ENCODE measurements around the gene SSNA1. TPM values are rescaled to one million over a fixed set of nuclear protein-coding genes. Genes with fewer than 3 reads are reported as not detected.
A peak's percentile ranks its signal among the peaks of the same experiment; 100 is the strongest.
"Not testable (repeated sequence)": the region's sequence is repeated elsewhere in the genome, so short reads cannot be mapped to it uniquely, and the experiment has no call there.

The SSNA1 gene
- total RNA-seq, 1 donor from 2014 or later: 128 TPM

- DNase-seq: no peak
These were observed 45.7 kb downstream of the SSNA1 start for GRCh38 chr9:137234055-137234697.

- DNase-seq: no peak
These were observed 46.4 kb downstream of the SSNA1 start for GRCh38 chr9:137234758-137235423.

GRCh38 chr9:137235424-137236237 is 47.2 kb downstream of the SSNA1 start:
- DNase-seq: no peak

GRCh38 chr9:137236238-137236935 is 47.9 kb downstream of the SSNA1 start:
- peak; percentile 90 for DNase-seq

GRCh38 chr9:137236936-137237421 is 48.5 kb downstream of the SSNA1 start:
- DNase-seq: no peak

- no peak for DNase-seq
These were observed 49.6 kb downstream of the SSNA1 start for GRCh38 chr9:137237759-137238726.

- DNase-seq: not testable (repeated sequence)
These were observed 51.2 kb downstream of the SSNA1 start for GRCh38 chr9:137239541-137240200.

Other genes starting within 250 kb of the SSNA1 start
- 255 and 270 TPM in 2 replicates for gene FBXW5, start 243.9 kb upstream of the SSNA1 start, total RNA-seq
- 1.7 TPM in 1 of 2 replicates, not detected in the other for gene C8G, start 243.4 kb upstream of the SSNA1 start, total RNA-seq
- not detected in 2 replicates for gene LCN12, start 236.4 kb upstream of the SSNA1 start, total RNA-seq
- 0.17 and 0.60 TPM in 2 replicates for gene PTGDS, start 211.2 kb upstream of the SSNA1 start, total RNA-seq
- gene LCNL1, start 205.7 kb upstream of the SSNA1 start, total RNA-seq: not detected in 2 replicates
- gene PAXX, start 196.3 kb upstream of the SSNA1 start, total RNA-seq: 13.5 and 17.9 TPM in 2 replicates
- 0.09 TPM in 1 of 2 replicates, not detected in the other for gene CLIC3, start 192.1 kb upstream of the SSNA1 start, total RNA-seq
- 8.5 and 13.3 TPM in 2 replicates for gene ABCA2, start 160.4 kb upstream of the SSNA1 start, total RNA-seq
- gene FUT7, start 156.6 kb upstream of the SSNA1 start, total RNA-seq: not detected in 2 replicates
- gene NPDC1, start 142.5 kb upstream of the SSNA1 start, total RNA-seq: 39.7 and 46.8 TPM in 2 replicates
- not detected in 2 replicates for gene ENTPD2, start 134.6 kb upstream of the SSNA1 start, total RNA-seq
- gene SAPCD2, start 118.1 kb upstream of the SSNA1 start, total RNA-seq: 6.0 and 36.3 TPM in 2 replicates
- gene UAP1L1, start 111.2 kb upstream of the SSNA1 start, total RNA-seq: 27.0 and 27.2 TPM in 2 replicates
- gene MAN1B1, start 101.7 kb upstream of the SSNA1 start, total RNA-seq: 73.1 and 76.6 TPM in 2 replicates
- gene DPP7, start 73.9 kb upstream of the SSNA1 start, total RNA-seq: 81.5 and 98.5 TPM in 2 replicates
- 0.05 and 0.17 TPM in 2 replicates for gene GRIN1, start 49.5 kb upstream of the SSNA1 start, total RNA-seq
- not detected in 2 replicates for gene LRRC26, start 18.6 kb upstream of the SSNA1 start, total RNA-seq
- not detected in 2 replicates for gene TMEM210, start 16.6 kb upstream of the SSNA1 start, total RNA-seq
- gene ANAPC2, start 116 bp upstream of the SSNA1 start, total RNA-seq: 23.1 and 33.6 TPM in 2 replicates
- gene TPRN, start 12.1 kb downstream of the SSNA1 start, total RNA-seq: 4.6 and 6.6 TPM in 2 replicates
- gene TMEM203, start 17.0 kb downstream of the SSNA1 start, total RNA-seq: 31.1 TPM in 2 replicates
- gene NDOR1, start 17.0 kb downstream of the SSNA1 start, total RNA-seq: 3.4 and 5.8 TPM in 2 replicates
- 0.14 TPM in 1 of 2 replicates, not detected in the other for gene RNF208, start 33.6 kb downstream of the SSNA1 start, total RNA-seq
- gene CYSRT1, start 36.5 kb downstream of the SSNA1 start, total RNA-seq: 0.17 and 0.37 TPM in 2 replicates
- not detected in 2 replicates for gene RNF224, start 38.8 kb downstream of the SSNA1 start, total RNA-seq
- gene SLC34A3, start 42.2 kb downstream of the SSNA1 start, total RNA-seq: not detected in 2 replicates
- 128 and 305 TPM in 2 replicates for gene TUBB4B, start 52.6 kb downstream of the SSNA1 start, total RNA-seq
- 0.34 TPM in 1 of 2 replicates, not detected in the other for gene STPG3, start 62.6 kb downstream of the SSNA1 start, total RNA-seq
- gene NELFB, start 66.7 kb downstream of the SSNA1 start, total RNA-seq: 55.3 and 83.7 TPM in 2 replicates
- 29.8 and 46.0 TPM in 2 replicates for gene TOR4A, start 89.0 kb downstream of the SSNA1 start, total RNA-seq
- gene NRARP, start 113.6 kb downstream of the SSNA1 start, total RNA-seq: 64.3 and 82.2 TPM in 2 replicates
- gene EXD3, start 234.5 kb downstream of the SSNA1 start, total RNA-seq: 32.9 and 43.1 TPM in 2 replicates
- gene NOXA1, start 234.7 kb downstream of the SSNA1 start, total RNA-seq: 1.5 and 2.6 TPM in 2 replicates